Activated CD4-positive, alpha-beta T cell treated with anti-CD3 and anti-CD28 coated beads, Interleukin-2, Interleukin-4, amounts not matched to agents 100 ng/mL and 50 ng/mL, durations not matched to agents 16 hours and 8 hours (primary cell): ENCODE data around the gene ZBTB45.

Experiments used
- DNase-seq: peaks from one replicate; pipeline ENCODE4 v3.0.0-alpha.2; 2020; ENCODE audit warnings: low spot score

ZBTB45 gene

GRCh38 chr19:58519355-58520256 is at the start of gene ZBTB45:
TSS of gene ZBTB45 (minus strand) at chr19:58519810. CDS start at chr19:58517673, 2,137 bp downstream.
- DNase-seq, result peak; percentile 95

- no peak for DNase-seq
These were observed 49.0 kb upstream of the ZBTB45 start for GRCh38 chr19:58568453-58569130.

- no peak for DNase-seq
These were observed 47.4 kb upstream of the ZBTB45 start for GRCh38 chr19:58566989-58567388.

- no peak for DNase-seq
These were observed 44.2 kb upstream of the ZBTB45 start for GRCh38 chr19:58563823-58564222.

GRCh38 chr19:58563034-58563573 is 43.5 kb upstream of the ZBTB45 start:
- DNase-seq, result no peak

GRCh38 chr19:58562122-58563033 is 42.8 kb upstream of the ZBTB45 start:
- DNase-seq, result peak; percentile 51

GRCh38 chr19:58561373-58562121 is 41.9 kb upstream of the ZBTB45 start:
- DNase-seq, result no peak

- DNase-seq, result no peak
These were observed 41.3 kb upstream of the ZBTB45 start for GRCh38 chr19:58560921-58561320.

- DNase-seq, result no peak
These were observed 40.6 kb upstream of the ZBTB45 start for GRCh38 chr19:58560007-58560887.

GRCh38 chr19:58559275-58560006 is 39.8 kb upstream of the ZBTB45 start:
- DNase-seq, result peak; percentile 92

GRCh38 chr19:58558623-58559274 is 39.1 kb upstream of the ZBTB45 start:
- DNase-seq, result peak; percentile 100

- no peak for DNase-seq
These were observed 38.5 kb upstream of the ZBTB45 start, which contains the start of gene UBE2M for GRCh38 chr19:58558066-58558622. TSS of gene UBE2M (minus strand) at chr19:58558611. CDS start at chr19:58558381, 230 bp downstream.

GRCh38 chr19:58557221-58558065 is 37.8 kb upstream of the ZBTB45 start:
- no peak for DNase-seq

- no peak for DNase-seq
These were observed 37.1 kb upstream of the ZBTB45 start for GRCh38 chr19:58556622-58557220.

- DNase-seq, result no peak
These were observed 36.5 kb upstream of the ZBTB45 start for GRCh38 chr19:58555920-58556621.

GRCh38 chr19:58555369-58555885 is 35.8 kb upstream of the ZBTB45 start:
- no peak for DNase-seq
